Activated CD8-positive, alpha-beta T cell treated with anti-CD3 and anti-CD28 coated beads, Interleukin-2, amount 10 ng/mL, durations not matched to agents 7 days and 5 days (primary cell): Measurements from ENCODE around the gene PITPNC1. TPM values are rescaled to one million over a fixed set of nuclear protein-coding genes. Genes with fewer than 3 reads are reported as not detected.

Experiments
- ATAC-seq: fragments of 150-1000 bp; cut with Tn5 transposase; one replicate; pipeline ENCODE4 v1.10.0; 2021; ENCODE audit warnings: moderate library complexity
- CTCF ChIA-PET: fragments of 350-600 bp; sonication (Branson Sonifier 250); formaldehyde crosslinking; loops from one replicate; lab custom pipeline; 2021; ENCODE audit warnings: antibody characterized with exemption; lab: Charles Lee
- POLR2A ChIA-PET: fragments of 350-600 bp; sonication (Branson Sonifier 250); formaldehyde crosslinking; loops from one replicate; lab custom pipeline; 2021; ENCODE audit warnings: antibody characterized with exemption; lab: Charles Lee
- DNase-seq: peaks from one replicate; pipeline ENCODE4 v3.0.0-alpha.2; 2020
- H3K27ac Mint-ChIP-seq: one replicate; pipeline ENCODE4 v1.8.0; 2021; ENCODE audit warnings: mild to moderate bottlenecking, mixed read lengths
- H3K27me3 Mint-ChIP-seq: one replicate; pipeline ENCODE4 v1.8.0; 2021; ENCODE audit warnings: low read depth, mixed read lengths
- H3K36me3 Mint-ChIP-seq: one replicate; pipeline ENCODE4 v1.8.0; 2021; ENCODE audit warnings: low read depth, mixed read lengths
- H3K4me1 Mint-ChIP-seq: one replicate; pipeline ENCODE4 v1.8.0; 2021; ENCODE audit warnings: low read depth, mixed read lengths
- H3K4me3 Mint-ChIP-seq: one replicate; pipeline ENCODE4 v1.8.0; 2021; ENCODE audit warnings: mild to moderate bottlenecking, mixed read lengths
- H3K9me3 Mint-ChIP-seq: one replicate; pipeline ENCODE4 v1.8.0; 2022; ENCODE audit warnings: mixed read lengths; ENCODE audit not compliant: insufficient read depth
- total RNA-seq, 2 experiments: library from RNA; stranded (reverse); gene quantifications; one replicate each; pipeline ENCODE4 v1.2.3, GENCODE V29; 2021

Gene PITPNC1
- total RNA-seq, 2 experiments from 2014 or later = 74.0 to 76.5 TPM

- no peak for ATAC-seq
- H3K27me3 Mint-ChIP-seq = no peaks in the 10 kb centered on the region
Measured at GRCh38 chr17:67372751-67373150, 4.3 kb upstream of the PITPNC1 start.

GRCh38 chr17:67374329-67375053, 2.6 kb upstream of the PITPNC1 start:
- ATAC-seq (peak; percentile 38), DNase-seq (peak; percentile 94)
- POLR2A ChIA-PET = interaction anchor here (1.1 to 8.2 kb wide), 5 partner anchors 13 to 343 kb away, joined by 3 to 135 read pairs (median 4); no protein-coding TSS in a partner anchor
- no peaks in the 10 kb centered on the region for H3K27me3 Mint-ChIP-seq
- H3K27ac Mint-ChIP-seq = no peak overlapping the region
- H3K4me3 Mint-ChIP-seq = peak overlapping the region; percentile 35
- peaks cover 6% of the 10 kb centered on the region for H3K36me3 Mint-ChIP-seq
- H3K4me1 Mint-ChIP-seq = peaks cover 36% of the 10 kb centered on the region
- H3K9me3 Mint-ChIP-seq = no peaks in the 10 kb centered on the region
- CTCF ChIA-PET = interaction anchor here (0.6 to 13.5 kb wide), 53 partner anchors 11 to 585 kb away, joined by 3 to 365 read pairs (median 4); partner anchors contain the start of genes NOL11 and PSMD12

More at GRCh38 chr17:67372751-67373150, 4.3 kb upstream of the PITPNC1 start:
- no peaks in the 10 kb centered on the region for H3K36me3 Mint-ChIP-seq
- H3K4me1 Mint-ChIP-seq = peaks cover 33% of the 10 kb centered on the region
- H3K27ac Mint-ChIP-seq = no peak overlapping the region
- ChIA-PET POLR2A (no interaction called here), CTCF (interaction anchor here (1.7 to 13.5 kb wide), 6 partner anchors 69 to 316 kb away, joined by 6 to 365 read pairs (median 51); no protein-coding TSS in a partner anchor)
- H3K4me3 Mint-ChIP-seq = no peak overlapping the region
- DNase-seq = no peak
- no peaks in the 10 kb centered on the region for H3K9me3 Mint-ChIP-seq

GRCh38 chr17:67375054-67375427, 2.0 kb upstream of the PITPNC1 start:
- ChIA-PET POLR2A (interaction anchor here (0.6 to 8.2 kb wide), 8 partner anchors 8 to 342 kb away, joined by 3 to 135 read pairs (median 4); no protein-coding TSS in a partner anchor), CTCF (interaction anchor here (0.7 to 13.5 kb wide), 46 partner anchors 12 to 584 kb away, joined by 3 to 365 read pairs (median 4); partner anchors contain the start of genes NOL11 and PSMD12)
- Mint-ChIP-seq H3K27me3 (no peaks in the 10 kb centered on the region), H3K36me3 (peaks cover 11% of the 10 kb centered on the region), H3K4me3 (peak overlapping the region; percentile 35), H3K4me1 (peaks cover 37% of the 10 kb centered on the region), H3K27ac (no peak overlapping the region), H3K9me3 (no peaks in the 10 kb centered on the region)
- no peak for DNase-seq
- no peak for ATAC-seq

- no peaks in the 10 kb centered on the region for H3K9me3 Mint-ChIP-seq
- ATAC-seq (no peak), DNase-seq (no peak)
- ChIA-PET POLR2A (interaction anchor here (0.6 to 8.2 kb wide), 6 partner anchors 9 to 104 kb away, joined by 3 to 135 read pairs (median 4); no protein-coding TSS in a partner anchor), CTCF (interaction anchor here (0.7 to 13.5 kb wide), 25 partner anchors 12 to 427 kb away, joined by 3 to 365 read pairs (median 4); partner anchors contain the start of gene PSMD12)
- H3K27me3 Mint-ChIP-seq = no peaks in the 10 kb centered on the region
- H3K36me3 Mint-ChIP-seq = peaks cover 15% of the 10 kb centered on the region
- H3K4me1 Mint-ChIP-seq = peaks cover 40% of the 10 kb centered on the region
- H3K27ac Mint-ChIP-seq = no peak overlapping the region
- H3K4me3 Mint-ChIP-seq = peak overlapping the region; percentile 88
Measured at GRCh38 chr17:67375716-67376115, 1.4 kb upstream of the PITPNC1 start.

- ATAC-seq = no peak
- CTCF ChIA-PET = interaction anchor here (0.7 to 13.5 kb wide), 14 partner anchors 12 to 341 kb away, joined by 3 to 365 read pairs (median 16); partner anchors contain the start of gene PSMD12
- peak overlapping the region; percentile 83 for H3K27ac Mint-ChIP-seq
- no peaks in the 10 kb centered on the region for H3K9me3 Mint-ChIP-seq
- POLR2A ChIA-PET = interaction anchor here (1.5 to 8.2 kb wide), 3 partner anchors 11 to 103 kb away, joined by 5 to 135 read pairs (median 5); no protein-coding TSS in a partner anchor
- H3K36me3 Mint-ChIP-seq = peaks cover 15% of the 10 kb centered on the region
- no peak for DNase-seq
- H3K4me3 Mint-ChIP-seq = peak overlapping the region; percentile 88
- peaks cover 40% of the 10 kb centered on the region for H3K4me1 Mint-ChIP-seq
- H3K27me3 Mint-ChIP-seq = no peaks in the 10 kb centered on the region
Measured at GRCh38 chr17:67376415-67376736, 705 bp upstream of the PITPNC1 start.

- ATAC-seq (peak; percentile 32), DNase-seq (peak; percentile 67)
- H3K27ac Mint-ChIP-seq = peak overlapping the region; percentile 90
- peak overlapping the region; percentile 89 for H3K4me3 Mint-ChIP-seq
- H3K27me3 Mint-ChIP-seq = no peaks in the 10 kb centered on the region
- ChIA-PET POLR2A (interaction anchor here (0.6 to 8.2 kb wide), 23 partner anchors 12 to 663 kb away, joined by 3 to 135 read pairs (median 5); partner anchors contain the start of genes HELZ, NOL11 and PSMD12), CTCF (interaction anchor here (0.6 to 13.5 kb wide), 39 partner anchors 10 to 459 kb away, joined by 3 to 365 read pairs (median 7); partner anchors contain the start of gene PSMD12)
- H3K36me3 Mint-ChIP-seq = peaks cover 24% of the 10 kb centered on the region
- H3K9me3 Mint-ChIP-seq = no peaks in the 10 kb centered on the region
- H3K4me1 Mint-ChIP-seq = peaks cover 50% of the 10 kb centered on the region
Measured at GRCh38 chr17:67377488-67378453, 690 bp downstream of the PITPNC1 start.

- peak overlapping the region; percentile 85 for H3K4me3 Mint-ChIP-seq
- ChIA-PET CTCF (interaction anchor here (0.6 to 13.5 kb wide), 51 partner anchors 9 to 458 kb away, joined by 3 to 365 read pairs (median 5); partner anchors contain the start of gene PSMD12), POLR2A (interaction anchor here (0.6 to 8.2 kb wide), 29 partner anchors 11 to 339 kb away, joined by 3 to 135 read pairs (median 5); partner anchors contain the start of genes HELZ, NOL11 and PSMD12)
- no peaks in the 10 kb centered on the region for H3K27me3 Mint-ChIP-seq
- H3K4me1 Mint-ChIP-seq = peaks cover 54% of the 10 kb centered on the region
- ATAC-seq = peak; percentile 49
- peaks cover 29% of the 10 kb centered on the region for H3K36me3 Mint-ChIP-seq
- H3K9me3 Mint-ChIP-seq = no peaks in the 10 kb centered on the region
- peak; percentile 85 for DNase-seq
- peak overlapping the region; percentile 90 for H3K27ac Mint-ChIP-seq
Measured at GRCh38 chr17:67378454-67379250, 1.6 kb downstream of the PITPNC1 start.

- H3K27ac Mint-ChIP-seq = peak overlapping the region; percentile 90
- no peaks in the 10 kb centered on the region for H3K27me3 Mint-ChIP-seq
- H3K9me3 Mint-ChIP-seq = no peaks in the 10 kb centered on the region
- H3K4me3 Mint-ChIP-seq = peak overlapping the region; percentile 85
- POLR2A ChIA-PET = interaction anchor here (0.6 to 8.2 kb wide), 20 partner anchors 10 to 339 kb away, joined by 3 to 135 read pairs (median 6); partner anchors contain the start of genes NOL11 and PSMD12
- no peak for DNase-seq
- CTCF ChIA-PET = interaction anchor here (0.8 to 13.5 kb wide), 40 partner anchors 9 to 343 kb away, joined by 3 to 365 read pairs (median 5); partner anchors contain the start of gene PSMD12
- peaks cover 56% of the 10 kb centered on the region for H3K4me1 Mint-ChIP-seq
- H3K36me3 Mint-ChIP-seq = peaks cover 34% of the 10 kb centered on the region
- ATAC-seq = no peak
Measured at GRCh38 chr17:67379251-67379630, 2.2 kb downstream of the PITPNC1 start.

- peaks cover 50% of the 10 kb centered on the region for H3K36me3 Mint-ChIP-seq
- ChIA-PET POLR2A (interaction anchor here (1.5 to 8.2 kb wide), 2 partner anchors 59 to 98 kb away, joined by 7 to 135 read pairs; no protein-coding TSS in a partner anchor), CTCF (interaction anchor here (1.1 to 13.5 kb wide), 5 partner anchors 6 to 221 kb away, joined by 3 to 365 read pairs (median 4); no protein-coding TSS in a partner anchor)
- no peak overlapping the region for H3K4me3 Mint-ChIP-seq
- no peak for DNase-seq
- peaks cover 46% of the 10 kb centered on the region for H3K4me1 Mint-ChIP-seq
- H3K9me3 Mint-ChIP-seq = no peaks in the 10 kb centered on the region
- no peak for ATAC-seq
- H3K27me3 Mint-ChIP-seq = no peaks in the 10 kb centered on the region
- peak overlapping the region; percentile 9 for H3K27ac Mint-ChIP-seq
Measured at GRCh38 chr17:67381929-67382257, 4.8 kb downstream of the PITPNC1 start.
